ENCODE measurements around the gene NRXN3.

NRXN3 gene

GRCh38 chr14:78989221-78989620 is 819.0 kb downstream of the NRXN3 start:
- H3K4me1 ChIP-seq (ENCODE audit: control insufficient read depth, insufficient read depth, low read length): no peaks in the 10 kb centered on the region
- no peaks in the 10 kb centered on the region for H3K36me3 ChIP-seq (ENCODE audit: control insufficient read depth in 2 of 2, insufficient read depth in 1 of 2, low read length in 2 of 2)
- CTCF ChIA-PET: no interaction called here
- TF ChIP-seq ZNF600 (tag by site-specific recombination; IDR thresholded peaks at IDR 0.05) (no peak), ZNF677 (tag by site-specific recombination; IDR thresholded peaks at IDR 0.05) (no peak), ATF2 (tag by site-specific recombination; IDR thresholded peaks at IDR 0.05; ENCODE audit: low read depth) (no peak)
- no peak overlapping the region for H3K27ac ChIP-seq (ENCODE audit: extremely low read depth, low read depth, low read length)
- POLR2A ChIA-PET: no interaction called here
- H3K4me3 ChIP-seq (ENCODE audit: low read depth, low read length): no peak overlapping the region
- no peaks in the 10 kb centered on the region for H3K9me3 ChIP-seq (ENCODE audit: control insufficient read depth, insufficient read depth, low read depth, low read length)

GRCh38 chr14:78992867-78993266 is 822.7 kb downstream of the NRXN3 start:
- Histone ChIP-seq H3K4me1 (ENCODE audit: control insufficient read depth, insufficient read depth, low read length) (no peaks in the 10 kb centered on the region), H3K36me3 (ENCODE audit: control insufficient read depth in 2 of 2, insufficient read depth in 1 of 2, low read length in 2 of 2) (no peaks in the 10 kb centered on the region), H3K27ac (ENCODE audit: extremely low read depth, low read depth, low read length) (no peak overlapping the region), H3K4me3 (ENCODE audit: low read depth, low read length) (no peak overlapping the region), H3K9me3 (ENCODE audit: control insufficient read depth, insufficient read depth, low read depth, low read length) (no peaks in the 10 kb centered on the region)
- ChIA-PET POLR2A (no interaction called here), CTCF (interaction anchor here (1.2 kb wide), 1 partner anchor 26 kb away, joined by 4 read pairs; no protein-coding TSS in a partner anchor)
- TF ChIP-seq ZNF26 (tag by site-specific recombination; IDR thresholded peaks at IDR 0.05) (no peak), TRIM28 (IDR thresholded peaks at IDR 0.05; ENCODE audit: borderline replicate concordance, low read length) (no peak), REST (tag by site-specific recombination; IDR thresholded peaks at IDR 0.05) (no peak), ZNF837 (tag by site-specific recombination; IDR thresholded peaks at IDR 0.05) (no peak), MYNN (tag by site-specific recombination; IDR thresholded peaks at IDR 0.05; ENCODE audit: borderline replicate concordance) (no peak), ZNF37A (tag by site-specific recombination; IDR thresholded peaks at IDR 0.05) (no peak), KLF8 (tag by site-specific recombination; IDR thresholded peaks at IDR 0.05) (no peak), ZNF600 (tag by site-specific recombination; IDR thresholded peaks at IDR 0.05) (no peak), ZNF747 (tag by site-specific recombination; IDR thresholded peaks at IDR 0.05) (no peak), SCRT1 (tag by site-specific recombination; IDR thresholded peaks at IDR 0.05; ENCODE audit: borderline replicate concordance) (no peak), ZNF707 (tag by site-specific recombination; IDR thresholded peaks at IDR 0.05) (no peak), EGR2 (tag by site-specific recombination; IDR thresholded peaks at IDR 0.05; ENCODE audit: low read depth) (no peak), SP7 (tag by site-specific recombination; IDR thresholded peaks at IDR 0.05) (no peak), TCF7L2 (IDR thresholded peaks at IDR 0.05; ENCODE audit: borderline replicate concordance, low read depth, low read length) (no peak), PRDM4 (tag by site-specific recombination; IDR thresholded peaks at IDR 0.05) (no peak), ZNF18 (tag by site-specific recombination; IDR thresholded peaks at IDR 0.05) (no peak), ZNF112 (tag by site-specific recombination; IDR thresholded peaks at IDR 0.05) (no peak), ZNF704 (tag by site-specific recombination; IDR thresholded peaks at IDR 0.05) (no peak), OSR2 (tag by site-specific recombination; IDR thresholded peaks at IDR 0.05) (no peak)
